ENCODE measurements around the gene EP400. TPM values are rescaled to one million over a fixed set of nuclear protein-coding genes. Genes with fewer than 3 reads are reported as not detected.
"Not testable (repeated sequence)": the region's sequence is repeated elsewhere in the genome, so short reads cannot be mapped to it uniquely, and the experiment has no call there.

The EP400 gene
- total and polyA plus RNA-seq, 2 experiments from 2014 or later, result 10.3 to 12.3 TPM

DNA sequence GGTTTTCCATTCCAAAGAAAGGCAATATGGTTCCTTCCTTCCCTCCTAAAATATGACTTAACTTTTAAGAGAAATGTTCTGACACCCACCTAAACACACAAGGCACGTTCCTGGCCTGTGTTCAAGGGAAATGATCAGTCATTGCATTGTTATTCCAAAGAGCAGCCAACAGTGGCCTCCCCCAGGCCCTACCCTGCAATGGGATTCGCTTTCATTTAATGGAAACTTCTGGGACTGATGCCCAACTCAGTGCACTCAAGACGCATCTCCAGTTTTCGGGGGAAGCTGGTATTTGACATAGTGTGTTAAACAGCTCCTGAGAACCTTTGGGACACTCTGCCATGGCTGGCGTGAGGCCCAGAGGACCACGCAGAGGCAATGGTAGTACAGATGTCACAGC is 128.4 kb downstream of the EP400 start:
- no peaks in the 10 kb centered on the region for H3K79me2 ChIP-seq
- no peaks in the 10 kb centered on the region for H3K9me2 ChIP-seq (replicated peaks; ENCODE audit: insufficient read depth)
- H4K20me1 ChIP-seq (ENCODE audit: insufficient read depth, poor library complexity, severe bottlenecking), result no peaks in the 10 kb centered on the region
- DNase-seq (ENCODE audit: low spot score), result no peak
- no peak overlapping the region for H2AFZ ChIP-seq
- TF ChIP-seq, protein P1, sequence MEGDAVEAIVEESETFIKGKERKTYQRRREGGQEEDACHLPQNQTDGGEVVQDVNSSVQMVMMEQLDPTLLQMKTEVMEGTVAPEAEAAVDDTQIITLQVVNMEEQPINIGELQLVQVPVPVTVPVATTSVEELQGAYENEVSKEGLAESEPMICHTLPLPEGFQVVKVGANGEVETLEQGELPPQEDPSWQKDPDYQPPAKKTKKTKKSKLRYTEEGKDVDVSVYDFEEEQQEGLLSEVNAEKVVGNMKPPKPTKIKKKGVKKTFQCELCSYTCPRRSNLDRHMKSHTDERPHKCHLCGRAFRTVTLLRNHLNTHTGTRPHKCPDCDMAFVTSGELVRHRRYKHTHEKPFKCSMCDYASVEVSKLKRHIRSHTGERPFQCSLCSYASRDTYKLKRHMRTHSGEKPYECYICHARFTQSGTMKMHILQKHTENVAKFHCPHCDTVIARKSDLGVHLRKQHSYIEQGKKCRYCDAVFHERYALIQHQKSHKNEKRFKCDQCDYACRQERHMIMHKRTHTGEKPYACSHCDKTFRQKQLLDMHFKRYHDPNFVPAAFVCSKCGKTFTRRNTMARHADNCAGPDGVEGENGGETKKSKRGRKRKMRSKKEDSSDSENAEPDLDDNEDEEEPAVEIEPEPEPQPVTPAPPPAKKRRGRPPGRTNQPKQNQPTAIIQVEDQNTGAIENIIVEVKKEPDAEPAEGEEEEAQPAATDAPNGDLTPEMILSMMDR (IDR thresholded peaks at IDR 0.05; ENCODE audit: poor library complexity), result no peak
- TF ChIP-seq EZH2 (IDR thresholded peaks at IDR 0.05; ENCODE audit: borderline replicate concordance), result no peak
- no peak for TF ChIP-seq EZH2phosphoT487 (IDR thresholded peaks at IDR 0.05; ENCODE audit: low read depth, severe bottlenecking, unreplicated experiment)
- no peak overlapping the region for H3K4me3 ChIP-seq
- H3K4me1 ChIP-seq (ENCODE audit: insufficient read depth), result no peaks in the 10 kb centered on the region
- H3K36me3 ChIP-seq (replicated peaks; ENCODE audit: insufficient read depth, low read depth), result no peaks in the 10 kb centered on the region
- no peak overlapping the region for H3K27ac ChIP-seq
- no peak overlapping the region for H3K4me2 ChIP-seq
- WGBS (ENCODE audit: low lambda C conversion rate, missing lambda C conversion rate), result 87% methylated on average over 6 of the region's 6 CpGs
- no peaks in the 10 kb centered on the region for H3K9me3 ChIP-seq (ENCODE audit: low read depth)
- H3K27me3 ChIP-seq, result no peaks in the 10 kb centered on the region

DNA sequence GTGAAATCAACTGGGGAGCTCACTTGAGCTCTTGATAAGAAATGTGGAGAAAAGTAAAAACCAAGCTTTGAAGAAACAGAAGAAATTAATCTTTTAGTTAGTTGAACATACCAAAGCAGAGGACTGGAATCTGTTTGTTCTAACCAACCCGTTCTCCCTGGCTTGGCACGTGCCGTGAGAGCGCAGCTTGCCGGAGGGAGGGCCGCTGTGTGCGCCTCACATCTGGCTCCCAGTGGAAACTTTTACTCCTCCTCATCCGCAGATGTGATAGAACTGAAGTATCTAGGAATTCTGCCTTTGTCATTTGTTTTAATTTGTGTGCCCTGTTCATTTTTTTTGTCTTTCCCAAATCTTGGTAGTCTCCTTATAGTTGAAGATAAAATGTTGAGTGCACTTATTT is 129.5 kb downstream of the EP400 start:
- TF ChIP-seq, protein P1 (IDR thresholded peaks at IDR 0.05; ENCODE audit: poor library complexity), result no peak
- no peak for TF ChIP-seq EZH2phosphoT487 (IDR thresholded peaks at IDR 0.05; ENCODE audit: low read depth, severe bottlenecking, unreplicated experiment)
- no peak for TF ChIP-seq EZH2 (IDR thresholded peaks at IDR 0.05; ENCODE audit: borderline replicate concordance)
- 98% methylated on average over 8 of the region's 8 CpGs for WGBS (ENCODE audit: low lambda C conversion rate, missing lambda C conversion rate)
- Histone ChIP-seq H3K79me2 (no peaks in the 10 kb centered on the region), H3K4me3 (no peak overlapping the region), H3K9me3 (ENCODE audit: low read depth) (no peaks in the 10 kb centered on the region), H3K4me1 (ENCODE audit: insufficient read depth) (peaks cover 4% of the 10 kb centered on the region), H3K9me2 (replicated peaks; ENCODE audit: insufficient read depth) (no peaks in the 10 kb centered on the region), H2AFZ (no peak overlapping the region), H3K27me3 (no peaks in the 10 kb centered on the region), H3K27ac (no peak overlapping the region), H4K20me1 (ENCODE audit: insufficient read depth, poor library complexity, severe bottlenecking) (no peaks in the 10 kb centered on the region), H3K4me2 (no peak overlapping the region), H3K36me3 (replicated peaks; ENCODE audit: insufficient read depth, low read depth) (no peaks in the 10 kb centered on the region)
- DNase-seq (ENCODE audit: low spot score), result no peak

- TF ChIP-seq, protein P1 (IDR thresholded peaks at IDR 0.05; ENCODE audit: poor library complexity), result no peak
- TF ChIP-seq EZH2phosphoT487 (IDR thresholded peaks at IDR 0.05; ENCODE audit: low read depth, severe bottlenecking, unreplicated experiment), result no peak
- Histone ChIP-seq H4K20me1 (ENCODE audit: insufficient read depth, poor library complexity, severe bottlenecking) (no peaks in the 10 kb centered on the region), H3K36me3 (replicated peaks; ENCODE audit: insufficient read depth, low read depth) (no peaks in the 10 kb centered on the region), H3K4me3 (no peak overlapping the region), H3K27me3 (no peaks in the 10 kb centered on the region), H3K79me2 (peaks cover 2% of the 10 kb centered on the region), H2AFZ (no peak overlapping the region), H3K4me2 (no peak overlapping the region), H3K9me2 (replicated peaks; ENCODE audit: insufficient read depth) (no peaks in the 10 kb centered on the region), H3K9me3 (ENCODE audit: low read depth) (no peaks in the 10 kb centered on the region), H3K4me1 (ENCODE audit: insufficient read depth) (peaks cover 4% of the 10 kb centered on the region), H3K27ac (no peak overlapping the region)
- WGBS (ENCODE audit: low lambda C conversion rate, missing lambda C conversion rate), result 95% methylated on average over 12 of the region's 12 CpGs
- no peak for DNase-seq (ENCODE audit: low spot score)
Observed at GRCh38 chr12:132079695-132080094, 130.0 kb downstream of the EP400 start.

DNA sequence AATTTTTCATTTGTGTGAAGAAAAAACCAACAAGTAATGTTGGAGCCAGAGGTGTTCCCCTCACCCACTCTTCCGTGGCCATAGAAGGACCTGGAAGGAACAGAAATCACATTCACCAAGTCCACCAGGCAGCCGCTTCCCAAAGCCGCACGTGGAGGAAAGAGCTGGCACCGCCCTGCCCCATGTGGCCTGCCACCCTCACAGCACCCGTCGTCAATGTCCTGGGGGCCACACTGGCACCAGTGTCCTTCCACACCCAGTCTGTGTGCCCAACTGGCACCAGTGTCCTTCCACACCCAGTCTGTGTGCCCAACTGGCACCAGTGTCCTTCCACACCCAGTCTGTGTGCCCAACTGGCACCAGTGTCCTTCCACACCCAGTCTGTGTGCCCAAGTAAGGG is 130.8 kb downstream of the EP400 start:
- not testable (repeated sequence) for H3K27ac ChIP-seq; H3K4me1 ChIP-seq (ENCODE audit: insufficient read depth); H3K4me3 ChIP-seq; DNase-seq (ENCODE audit: low spot score); H4K20me1 ChIP-seq (ENCODE audit: insufficient read depth, poor library complexity, severe bottlenecking); H3K9me2 ChIP-seq (replicated peaks; ENCODE audit: insufficient read depth); H2AFZ ChIP-seq; H3K4me2 ChIP-seq; H3K36me3 ChIP-seq (replicated peaks; ENCODE audit: insufficient read depth, low read depth); H3K79me2 ChIP-seq; H3K9me3 ChIP-seq (ENCODE audit: low read depth); H3K27me3 ChIP-seq
- WGBS (ENCODE audit: low lambda C conversion rate, missing lambda C conversion rate), result 93% methylated on average over 7 of the region's 7 CpGs
